GM21619 (cell line): ENCODE measurements around the gene DLGAP3.
"Not testable (repeated sequence)": the region's sequence is repeated elsewhere in the genome, so short reads cannot be mapped to it uniquely, and the experiment has no call there.

Experiments
- ATAC-seq: cut with Tn5 transposase; IDR thresholded peaks from one replicate; pipeline ENCODE4 v1.9.1; 2021; ENCODE audit not compliant: unreplicated experiment

The DLGAP3 gene

DNA sequence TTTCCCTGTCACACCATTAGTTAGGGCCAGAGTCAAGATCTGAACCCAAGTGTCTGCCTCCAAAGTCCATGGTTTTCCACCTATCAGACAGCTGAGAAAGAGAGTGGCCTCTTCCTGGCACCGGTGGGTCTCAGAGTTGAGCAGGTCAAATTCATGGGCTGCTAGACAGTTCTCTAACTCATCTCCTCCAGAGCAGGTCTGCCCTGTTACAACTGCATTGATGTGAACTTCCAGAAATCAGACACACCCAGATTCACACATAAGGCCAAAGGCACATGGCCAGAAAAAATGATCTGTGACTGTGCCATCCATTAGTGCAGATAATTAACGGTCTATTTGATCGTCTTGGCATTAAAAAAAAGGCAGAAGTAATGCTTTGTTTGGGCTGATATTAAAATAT, 87.4 kb downstream of the DLGAP3 start:
- no peak for ATAC-seq

DNA sequence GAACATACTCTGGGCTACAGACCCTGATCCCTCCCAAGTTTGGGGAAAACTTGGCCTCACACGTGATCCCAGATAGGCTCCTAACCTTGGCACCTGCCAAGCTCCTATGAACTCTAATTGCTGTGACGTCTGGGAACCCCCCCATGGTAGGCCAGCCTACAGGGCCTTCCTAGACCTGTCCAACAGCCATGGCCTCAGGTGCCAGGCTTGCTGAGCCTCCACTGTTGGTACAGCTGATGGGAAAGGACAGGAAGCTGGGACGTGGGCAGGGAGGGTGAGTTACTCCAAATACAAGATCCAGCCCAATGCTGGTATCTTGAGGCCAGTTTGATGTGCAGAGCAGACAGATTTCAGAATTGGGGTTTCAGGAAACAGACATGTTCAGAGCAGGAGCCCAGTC, 89.0 kb downstream of the DLGAP3 start:
- ATAC-seq, result no peak

DNA sequence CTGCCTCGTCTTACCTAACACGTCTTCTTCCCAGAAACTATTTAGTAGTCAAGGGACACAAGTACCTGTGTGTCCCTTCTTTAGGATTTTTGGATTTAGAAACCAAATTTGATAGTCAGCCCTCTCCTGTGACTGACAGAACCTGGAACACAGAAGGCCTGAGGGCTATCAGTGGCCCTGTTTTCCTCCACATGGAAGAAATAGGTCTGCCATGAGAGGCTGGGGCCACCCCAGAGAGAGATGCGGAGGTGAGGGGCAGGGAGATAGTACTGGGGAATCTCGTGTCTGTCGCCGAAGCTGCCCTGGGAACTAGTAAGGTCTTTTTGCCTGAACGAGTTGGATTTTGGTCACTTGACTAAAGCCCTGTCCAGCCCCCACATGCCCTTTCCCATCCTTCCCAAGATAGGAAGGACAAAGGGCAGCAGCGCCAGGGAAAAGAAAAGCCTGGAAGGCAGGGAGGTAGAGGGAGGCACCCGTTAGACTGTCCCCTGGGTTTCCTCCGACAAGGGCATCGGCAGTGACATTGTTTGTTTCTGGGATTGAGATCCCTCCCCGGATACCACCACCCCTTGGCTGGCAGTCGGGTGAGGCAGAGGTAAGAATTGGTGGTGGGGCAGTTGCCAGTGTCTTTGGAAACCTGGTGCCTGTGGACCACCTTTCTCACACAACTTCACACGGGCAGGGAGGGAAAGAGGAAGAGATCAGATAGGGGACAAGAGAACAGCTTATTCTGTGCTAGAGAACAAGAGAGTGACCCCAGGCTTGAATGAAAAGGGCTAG, 89.7 kb downstream of the DLGAP3 start:
- ATAC-seq, result no peak

DNA sequence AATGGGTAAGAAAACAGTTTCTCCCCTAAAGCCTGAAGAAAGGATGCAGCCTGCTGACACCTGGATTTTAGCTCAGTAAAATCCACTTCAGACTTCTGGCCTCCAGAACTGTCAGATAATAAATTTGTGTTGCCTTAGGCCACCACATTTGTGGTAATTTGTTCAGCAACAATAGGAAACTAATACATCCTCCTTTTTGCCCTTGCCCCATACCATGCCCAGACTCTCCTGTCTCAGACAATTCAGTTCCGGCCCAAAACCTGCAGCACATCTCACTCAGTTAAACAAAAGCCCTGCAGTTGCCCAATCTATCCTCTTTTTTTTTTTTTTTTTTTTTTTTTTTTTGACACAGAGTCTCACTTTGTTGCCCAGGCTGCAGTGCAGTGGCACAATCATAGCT, 95.7 kb downstream of the DLGAP3 start:
- ATAC-seq, result no peak

DNA sequence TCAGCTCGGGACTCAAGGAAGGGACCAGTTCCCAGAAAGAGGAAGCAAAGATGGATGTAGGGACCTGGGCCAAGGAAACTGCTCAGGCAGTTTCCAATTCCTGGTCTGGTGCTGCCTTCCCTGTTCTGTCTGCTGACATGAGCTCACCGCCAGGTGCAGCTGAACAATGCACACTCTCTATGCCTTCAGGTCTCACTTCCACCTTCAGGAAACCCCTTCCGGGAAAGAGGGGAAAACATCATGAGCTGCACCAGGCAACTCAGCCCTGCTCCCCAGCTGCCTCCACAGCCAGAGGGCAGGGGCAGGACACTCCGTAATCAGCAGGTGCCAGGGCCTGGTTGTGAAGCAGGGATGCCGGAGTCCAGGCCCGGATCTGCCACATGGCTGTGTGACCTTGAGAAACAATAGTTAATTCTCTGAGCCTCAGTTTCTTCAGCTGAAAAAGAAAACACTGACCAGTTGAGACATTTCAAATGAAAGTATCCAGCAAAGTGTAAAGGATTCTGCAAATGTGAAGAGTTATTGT, 97.7 kb downstream of the DLGAP3 start:
- no peak for ATAC-seq

DNA sequence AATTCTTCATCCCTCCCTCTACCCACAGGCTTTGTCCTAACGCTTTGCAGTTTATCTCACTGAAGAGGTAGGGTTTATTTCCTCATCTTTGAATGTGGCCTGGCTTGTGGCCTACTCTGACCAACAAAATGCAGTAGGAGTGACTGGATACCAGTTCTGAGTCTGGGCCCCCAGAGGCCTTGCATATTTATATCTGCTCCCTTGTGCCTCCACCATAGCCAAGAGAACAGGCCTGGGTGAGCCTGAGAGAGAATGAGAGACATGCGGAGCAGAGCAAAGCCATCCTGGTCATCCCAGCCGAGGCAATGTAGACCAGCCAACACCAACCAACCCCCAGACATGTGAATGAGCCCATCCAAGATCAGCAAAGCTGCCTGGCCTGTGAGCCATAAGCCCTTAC, 100.2 kb downstream of the DLGAP3 start:
- no peak for ATAC-seq

DNA sequence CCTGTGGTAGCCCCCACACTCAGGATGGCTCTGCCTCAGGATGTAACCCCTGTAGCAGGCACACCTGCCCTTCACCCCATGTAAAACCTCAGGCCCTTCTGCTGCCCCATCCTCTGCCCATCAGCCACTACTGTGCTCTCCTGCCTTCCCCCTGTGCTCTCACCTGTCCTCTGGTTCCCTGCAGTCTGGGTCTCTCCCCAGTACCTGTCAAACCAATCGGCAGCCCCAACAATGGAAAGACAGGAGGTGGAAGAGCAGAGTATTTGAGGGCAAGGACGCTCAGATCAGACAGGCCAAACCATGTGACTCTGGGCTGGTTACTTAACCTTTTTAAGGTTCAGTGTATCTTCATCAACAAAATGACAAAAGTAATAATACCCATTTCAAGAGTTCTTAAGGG, 100.8 kb downstream of the DLGAP3 start:
- ATAC-seq, result no peak

DNA sequence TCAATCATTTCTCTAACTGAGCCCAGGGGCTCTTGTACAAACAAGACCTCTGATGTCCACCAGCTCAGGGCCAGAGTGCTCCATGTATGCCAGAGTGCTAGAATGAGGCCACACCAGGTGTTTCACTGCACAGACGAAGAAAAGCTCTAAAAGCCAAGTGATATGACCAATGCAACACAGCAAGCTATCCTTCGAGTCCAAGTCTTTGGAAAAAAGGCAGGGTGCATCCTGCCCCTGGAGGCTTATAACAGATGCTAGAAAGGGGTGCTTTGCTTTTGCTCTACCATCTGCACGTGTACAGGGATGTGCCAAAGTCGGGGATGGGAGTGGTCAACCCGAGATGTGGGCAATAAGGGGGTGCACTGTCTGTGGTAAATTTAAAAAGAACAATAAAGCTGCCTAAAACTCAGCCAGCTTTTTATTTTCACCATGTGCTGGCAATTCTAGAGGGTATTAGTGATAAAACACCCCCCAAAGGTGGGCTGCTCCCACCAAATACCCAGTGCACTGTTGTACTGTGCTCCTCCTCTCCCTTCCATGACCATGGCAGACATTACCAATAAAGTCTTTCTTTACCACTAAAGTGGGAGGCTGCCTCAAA, 102.0 kb downstream of the DLGAP3 start:
- ATAC-seq, result no peak

DNA sequence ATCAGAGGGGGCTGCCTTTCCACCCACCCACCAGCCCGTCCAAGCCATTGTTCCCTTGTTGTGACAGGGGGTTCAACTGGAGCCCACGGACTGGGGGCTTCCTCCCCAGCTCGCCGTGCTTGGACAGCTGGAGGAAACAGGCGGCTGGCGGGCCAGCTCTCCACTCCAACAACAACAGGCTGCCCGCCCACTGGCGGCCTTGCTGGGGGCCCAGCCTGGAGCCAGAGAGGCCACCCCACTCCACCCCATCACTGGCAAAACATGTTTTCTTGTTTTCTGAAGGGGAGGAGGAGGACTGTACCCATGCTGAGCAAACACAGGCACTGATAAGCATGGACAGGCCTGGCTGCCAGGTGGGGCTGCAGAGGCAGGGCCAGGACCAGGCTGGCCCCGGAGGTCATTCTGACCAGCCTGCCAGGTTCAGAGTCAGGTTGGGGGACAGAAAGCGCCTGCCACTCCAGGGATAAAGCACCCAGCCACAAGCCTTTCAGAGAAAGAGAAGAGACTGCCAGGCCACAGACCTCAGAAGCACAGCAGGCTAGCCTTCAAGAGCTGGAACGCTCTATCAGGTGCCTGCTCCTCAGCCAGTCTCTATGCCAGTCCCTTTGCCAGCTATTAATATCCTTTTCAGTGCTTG, 103.9 kb downstream of the DLGAP3 start:
- ATAC-seq, result no peak

DNA sequence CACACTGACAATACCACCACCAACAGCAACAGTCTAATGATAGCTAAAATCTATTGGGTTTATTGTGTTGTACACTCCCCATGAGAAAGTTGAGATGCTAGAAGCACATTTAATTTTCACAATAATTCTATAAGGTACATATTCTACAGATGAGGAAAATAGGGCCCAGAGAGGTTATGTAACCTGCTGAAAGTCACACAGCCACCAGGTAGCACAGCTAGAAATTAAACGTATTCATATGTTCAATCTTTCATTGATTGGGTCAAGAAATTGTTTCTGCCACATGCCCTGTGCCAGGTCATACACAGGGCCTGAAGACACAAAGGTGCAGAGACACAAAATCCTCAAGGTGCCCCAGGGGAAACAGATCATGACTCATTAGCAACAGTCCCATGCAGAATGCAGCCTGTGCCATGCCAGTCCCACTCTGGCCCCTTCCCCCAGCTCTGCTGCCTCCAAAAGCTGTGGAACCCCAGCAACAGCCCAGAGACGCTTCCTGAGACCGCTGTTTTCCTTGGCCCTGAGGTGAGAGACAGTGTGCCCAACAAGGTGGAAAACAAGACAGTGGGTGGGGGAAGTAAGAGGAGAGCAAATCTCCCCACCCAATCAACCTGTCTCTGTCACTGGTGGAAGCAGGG, 104.5 kb downstream of the DLGAP3 start:
- ATAC-seq, result no peak

DNA sequence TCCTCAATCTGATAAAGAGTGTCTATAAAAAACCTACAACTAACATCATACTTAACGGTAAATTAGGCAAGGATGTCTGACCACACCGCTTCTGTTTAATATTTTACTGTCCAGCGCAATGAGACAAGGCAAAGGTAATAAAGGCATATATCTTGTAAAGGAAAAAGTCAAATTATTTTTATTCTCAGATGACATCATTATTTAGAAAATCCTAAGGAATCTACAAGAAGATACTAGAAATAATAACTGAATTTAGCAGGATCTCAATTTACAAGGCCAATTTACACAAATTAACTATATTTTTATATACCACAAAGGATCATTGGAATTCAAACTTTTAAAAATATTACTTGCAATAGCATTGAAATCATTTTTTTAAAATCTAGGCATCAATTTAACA, 107.2 kb downstream of the DLGAP3 start:
- ATAC-seq, result no peak

DNA sequence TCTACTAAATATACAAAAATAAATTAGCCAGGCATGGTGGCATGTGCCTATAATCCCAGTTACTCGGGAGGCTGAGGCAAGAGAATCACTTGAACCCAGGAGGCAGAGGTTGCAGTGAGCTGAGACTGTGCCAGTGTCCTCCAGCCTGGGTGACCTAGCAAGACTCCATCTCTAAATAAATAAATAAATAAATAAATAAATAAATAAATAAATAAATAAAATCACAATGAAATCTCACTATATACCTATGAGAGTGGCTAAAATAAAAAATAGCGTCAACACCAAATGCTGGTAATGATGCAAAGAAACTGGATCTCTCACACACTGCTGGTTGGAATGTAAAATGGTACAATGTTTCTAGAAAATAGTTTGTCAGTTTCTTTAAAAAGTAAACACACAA, 110.6 kb downstream of the DLGAP3 start:
- not testable (repeated sequence) for ATAC-seq

DNA sequence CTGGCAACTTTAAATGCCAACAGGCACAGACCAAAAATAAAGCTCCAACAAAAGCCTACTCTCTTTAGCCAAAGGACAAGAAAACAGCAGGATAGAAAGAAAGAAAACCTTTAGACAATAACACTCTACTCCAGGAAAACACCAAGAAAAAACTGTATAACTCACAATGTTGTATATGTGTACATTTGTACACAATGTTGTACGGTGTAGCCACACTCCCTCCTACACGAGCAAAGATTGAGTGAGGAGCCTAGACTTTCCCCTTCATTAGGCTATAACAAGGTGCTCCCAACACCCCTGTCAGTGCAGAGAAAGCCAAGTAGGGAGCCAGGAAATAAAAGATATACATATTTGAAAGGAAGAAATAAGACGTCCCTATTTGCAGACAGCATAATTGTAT, 112.7 kb downstream of the DLGAP3 start:
- no peak for ATAC-seq

DNA sequence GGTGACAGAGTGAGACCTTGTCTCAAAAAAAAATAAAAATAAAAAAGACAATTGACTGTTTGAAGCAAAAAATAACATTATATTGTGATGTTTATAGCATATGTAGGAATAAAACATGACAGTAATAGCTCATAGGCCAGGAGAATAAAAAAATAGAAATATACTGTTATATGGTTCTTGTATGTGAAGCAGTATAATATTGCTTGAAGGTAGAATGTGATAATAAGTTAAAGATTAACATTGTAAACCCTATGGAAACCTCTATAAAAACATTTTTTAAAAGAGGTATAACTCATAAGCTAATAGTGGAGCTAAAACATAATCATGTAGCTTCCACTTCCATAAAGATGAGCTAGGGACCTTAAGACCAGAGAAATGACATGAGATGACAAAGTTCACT, 113.1 kb downstream of the DLGAP3 start:
- no peak for ATAC-seq
